NCI-H82 treated with DMSO at 0.1 percent for 48 hours (cell line): ENCODE results near the gene STAT1.
"Not testable (repeated sequence)": the region's sequence is repeated elsewhere in the genome, so short reads cannot be mapped to it uniquely, and the experiment has no call there.

Experiments used
- DNase-seq: peaks from one replicate; lab custom pipeline; 2025; ENCODE audit not compliant: unreplicated experiment; lab: John Stamatoyannopoulos, UW

The STAT1 gene

GRCh38 chr2:191009541-191010374, 4.2 kb downstream of the STAT1 start:
- DNase-seq = no peak

DNA sequence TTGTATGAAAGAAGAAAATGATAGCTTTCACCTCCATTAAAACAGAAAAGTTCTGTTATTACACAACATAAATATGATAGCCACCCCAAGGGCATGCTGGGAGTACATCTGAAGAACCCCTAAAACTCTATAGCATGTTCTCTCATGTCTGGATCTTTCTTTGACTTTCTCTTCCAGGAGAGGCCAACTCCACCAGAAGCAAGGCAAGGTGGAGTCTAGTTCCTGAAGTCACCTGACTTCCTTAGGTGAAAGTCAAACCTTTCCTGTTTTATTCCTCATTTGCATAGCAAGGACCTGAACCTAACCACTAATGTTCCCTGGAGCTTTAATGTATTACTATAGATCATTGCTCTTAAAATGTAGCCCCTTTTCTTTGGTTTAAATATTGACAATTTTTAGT, 5.7 kb downstream of the STAT1 start:
- no peak for DNase-seq

DNA sequence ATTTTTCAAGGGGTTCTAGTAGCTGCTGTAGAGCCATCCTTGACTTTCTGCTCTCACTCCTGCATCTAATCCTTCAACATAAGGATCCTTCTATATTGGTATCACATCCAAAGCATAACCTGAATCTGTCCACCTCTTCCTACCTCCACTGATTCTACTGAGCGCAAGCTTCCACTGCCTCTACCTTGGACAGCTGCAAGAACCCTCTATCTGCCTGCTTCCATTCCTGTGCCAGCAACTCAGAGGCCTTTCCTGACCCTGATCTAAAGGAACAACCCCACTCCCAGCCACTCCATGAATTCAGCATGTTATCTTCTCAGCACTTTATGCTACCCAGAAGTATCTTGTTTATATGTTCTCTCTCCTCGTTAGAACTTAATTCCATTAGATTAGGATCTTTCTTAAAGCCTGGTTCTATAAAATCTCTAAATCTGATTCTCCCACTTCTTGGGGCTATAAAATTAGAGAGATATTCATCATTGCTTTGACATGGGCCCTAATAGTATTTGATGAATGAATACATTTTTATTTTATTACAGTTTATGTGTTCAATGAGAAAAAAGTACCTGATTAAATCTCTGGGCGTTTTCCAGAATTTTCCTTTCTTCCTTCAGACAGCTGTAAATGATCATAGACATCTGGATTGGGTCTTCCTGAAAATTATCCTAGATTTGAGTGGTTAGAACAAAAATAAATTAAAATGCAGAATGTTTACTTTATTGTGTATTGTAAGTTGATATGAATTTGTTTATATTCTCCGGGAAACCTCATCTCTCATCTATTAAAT, 6.8 kb downstream of the STAT1 start:
- no peak for DNase-seq

DNA sequence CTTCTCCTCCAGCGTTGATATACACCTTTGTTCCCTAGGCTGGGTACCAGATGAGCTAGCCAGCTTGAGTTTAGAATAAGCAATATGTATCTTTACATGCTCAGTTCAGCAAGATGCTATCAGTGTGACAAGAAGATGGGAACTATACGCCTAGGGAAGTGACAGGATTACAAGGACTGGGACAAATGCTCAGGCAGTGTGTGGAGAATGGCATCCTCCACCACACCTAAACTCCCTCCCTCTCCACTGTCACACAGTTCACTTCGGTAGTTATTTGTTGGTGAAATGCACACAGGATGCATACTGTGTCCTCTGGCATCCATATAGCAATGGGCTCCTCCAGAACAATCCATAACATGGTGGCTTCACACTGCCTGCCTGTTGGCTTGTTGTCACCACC, 7.7 kb downstream of the STAT1 start:
- DNase-seq = no peak

GRCh38 chr2:191003405-191004309, 10.3 kb downstream of the STAT1 start:
- DNase-seq = no peak

- DNase-seq = no peak
These were observed 12.3 kb downstream of the STAT1 start for GRCh38 chr2:191001624-191002023.

- DNase-seq = no peak
These were observed 12.9 kb downstream of the STAT1 start for GRCh38 chr2:191001032-191001431.

- DNase-seq = no peak
These were observed 13.9 kb downstream of the STAT1 start for GRCh38 chr2:190999949-191000665.

GRCh38 chr2:190999058-190999457, 14.9 kb downstream of the STAT1 start:
- no peak for DNase-seq

- DNase-seq = no peak
These were observed 16.4 kb downstream of the STAT1 start for GRCh38 chr2:190997526-190998113.

GRCh38 chr2:190996947-190997346, 17.0 kb downstream of the STAT1 start:
- no peak for DNase-seq

DNA sequence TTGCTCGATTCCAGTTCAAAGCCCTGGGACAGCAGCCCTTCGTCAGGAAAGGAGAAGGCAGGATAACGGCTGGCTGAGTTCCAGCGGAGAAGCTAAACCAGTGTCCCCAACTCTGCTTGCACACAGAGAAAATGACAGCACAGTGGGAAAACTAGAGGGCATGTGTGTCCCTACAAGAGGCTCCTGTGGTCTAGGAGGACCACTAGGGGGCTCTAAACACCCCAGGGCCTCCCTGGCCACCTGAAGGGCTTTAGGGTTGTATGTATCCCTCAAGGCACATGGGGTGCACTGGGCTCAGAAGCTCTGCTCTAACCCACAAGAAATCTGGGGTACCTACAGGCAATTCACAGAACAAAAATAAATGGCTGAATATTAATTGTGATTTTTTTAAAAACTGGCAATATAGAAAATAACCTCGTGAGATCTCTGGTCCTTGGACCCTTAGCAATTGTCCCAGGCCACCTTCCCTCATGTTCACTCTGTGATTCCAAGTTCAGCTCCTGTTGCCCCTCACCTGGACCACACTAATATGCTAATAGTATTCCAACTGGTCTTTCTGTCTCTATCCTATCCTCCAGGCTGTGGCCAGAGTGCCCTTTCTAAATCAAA, 17.5 kb downstream of the STAT1 start:
- DNase-seq = no peak

DNA sequence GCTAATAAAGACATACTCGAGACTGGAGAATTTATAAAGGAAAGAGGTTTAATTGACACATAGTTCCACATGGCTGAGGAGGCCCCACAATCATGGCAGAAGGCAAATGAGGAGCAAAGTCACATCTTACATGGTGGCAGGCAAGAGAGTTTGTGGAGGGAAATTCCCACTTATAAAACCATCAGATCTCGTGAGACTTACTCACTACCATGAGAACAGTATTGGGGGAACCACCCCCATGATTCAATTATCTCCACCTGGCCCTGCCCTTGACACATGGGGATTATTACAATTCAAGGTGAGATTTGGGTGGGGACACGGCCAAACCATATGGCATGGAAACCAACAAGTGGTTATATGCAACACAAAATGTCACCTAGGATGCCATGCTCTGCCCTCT, 18.7 kb downstream of the STAT1 start:
- DNase-seq = not testable (repeated sequence)

- no peak for DNase-seq
These were observed 19.8 kb downstream of the STAT1 start for GRCh38 chr2:190994148-190994547.

DNA sequence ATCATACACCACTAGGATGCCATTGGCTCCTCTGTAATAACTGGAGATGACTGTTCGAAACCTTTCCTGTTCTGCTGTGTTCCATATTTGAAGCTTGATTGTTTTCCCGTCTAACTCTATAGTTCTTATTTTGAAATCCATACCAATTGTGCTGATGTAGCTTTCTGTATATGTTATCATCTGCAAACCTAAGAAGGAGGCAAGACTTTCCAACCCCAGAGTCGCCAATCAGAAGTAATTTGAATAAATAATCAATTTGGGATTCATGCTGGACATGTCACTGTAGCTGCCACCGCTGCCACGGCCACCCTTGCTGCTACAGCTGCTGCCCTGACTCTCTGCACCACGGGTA, 20.7 kb downstream of the STAT1 start:
- no peak for DNase-seq

DNA sequence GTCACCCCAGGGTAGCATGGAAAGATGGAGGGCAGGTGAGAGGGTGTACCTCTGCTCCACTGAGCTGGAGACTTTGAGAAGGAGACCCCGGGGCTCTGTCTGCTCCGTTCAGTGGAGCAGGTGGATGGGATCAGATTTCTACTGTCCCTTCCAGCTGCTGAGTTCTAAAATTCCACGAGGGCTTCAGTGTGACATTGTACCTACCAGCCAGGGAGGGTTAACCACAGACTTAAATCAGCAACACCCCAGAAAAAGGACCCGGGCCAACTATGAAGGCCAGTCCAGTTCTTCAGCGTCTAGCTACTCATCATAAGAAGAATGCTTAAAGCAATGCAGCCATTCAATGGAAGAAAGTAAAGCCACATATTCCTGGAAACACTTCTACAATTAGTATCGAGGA, 23.8 kb downstream of the STAT1 start:
- no peak for DNase-seq

DNA sequence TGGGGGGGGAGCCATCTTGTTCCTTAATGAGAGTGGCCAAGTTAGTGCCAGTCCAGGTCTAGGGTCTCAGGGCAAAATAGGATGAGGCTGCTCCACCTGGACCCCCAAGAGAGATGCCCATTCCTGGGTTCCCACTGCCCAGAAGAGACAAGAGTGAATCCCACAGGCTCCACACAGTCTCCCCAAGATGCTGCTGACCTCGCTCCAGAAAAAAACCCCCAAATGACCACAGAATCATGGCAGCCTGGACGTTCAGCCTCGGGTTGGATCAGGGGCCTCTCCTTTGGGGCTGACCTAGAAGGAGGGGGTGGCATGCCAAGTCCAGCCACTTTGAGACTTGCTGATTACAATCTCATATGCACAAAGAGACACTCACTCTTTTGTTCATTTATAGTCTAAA, 25.1 kb downstream of the STAT1 start:
- DNase-seq = no peak

DNA sequence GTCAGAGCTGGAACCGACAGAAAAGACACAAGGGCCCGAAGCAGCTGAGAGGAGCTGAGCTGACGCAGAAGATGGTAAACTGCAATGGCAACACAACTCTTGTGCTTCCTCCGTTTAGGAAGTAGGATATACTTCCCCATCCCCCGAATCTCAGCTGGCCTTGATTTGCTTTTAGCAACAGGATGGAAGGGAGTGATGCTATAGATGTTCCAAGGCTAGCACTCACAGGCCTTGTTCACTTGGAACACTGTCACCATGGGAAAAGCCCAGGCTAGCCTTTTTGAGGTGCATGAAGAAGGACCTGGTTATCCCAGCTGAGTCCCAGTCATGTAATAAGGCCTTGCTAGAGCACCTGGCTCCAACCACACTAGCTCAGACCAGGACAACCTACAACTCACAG, 26.0 kb downstream of the STAT1 start:
- no peak for DNase-seq

GRCh38 chr2:190987116-190987515, 26.9 kb downstream of the STAT1 start:
- no peak for DNase-seq
